Measurements from ENCODE around the gene MYH1. TPM values are rescaled to one million over a fixed set of nuclear protein-coding genes. Genes with fewer than 3 reads are reported as not detected.
"Not testable (repeated sequence)": the region's sequence is repeated elsewhere in the genome, so short reads cannot be mapped to it uniquely, and the experiment has no call there.

Gene MYH1
- total RNA-seq, 1 experiment from 2014 or later: not detected

DNA sequence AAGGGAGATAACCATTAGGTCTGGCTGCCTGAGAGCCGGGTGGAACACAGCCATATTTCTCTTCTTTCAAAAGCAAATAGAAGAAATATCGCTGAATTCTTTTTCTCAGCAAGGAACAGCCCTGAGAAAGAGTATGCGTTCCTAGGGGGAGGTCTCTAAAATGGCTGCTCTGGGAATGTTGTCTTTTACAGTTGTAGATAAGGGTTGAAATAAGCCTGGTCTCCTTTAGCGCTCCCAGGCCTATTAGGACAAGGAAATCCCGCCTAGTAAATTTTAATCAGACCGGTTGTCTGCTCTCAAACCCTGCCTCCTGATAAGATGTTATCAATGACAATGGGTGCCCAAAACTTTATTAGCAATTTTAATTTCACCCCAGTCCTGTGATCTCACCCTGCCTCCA lies 22.8 kb upstream of the MYH1 start:
- BruUV-seq (replicated peaks); H2AFZ ChIP-seq (ENCODE audit: low read length); H3K9me3 ChIP-seq (ENCODE audit: low read length); H4K20me1 ChIP-seq (ENCODE audit: low read length); H3K4me1 ChIP-seq (ENCODE audit: insufficient read depth, low read length); CTCF ChIA-PET; POLR2A ChIA-PET (ENCODE audit: unreplicated experiment); H3K9me2 ChIP-seq (replicated peaks; ENCODE audit: low read length); H3K4me3 ChIP-seq (ENCODE audit: low read length); H3K27ac ChIP-seq (ENCODE audit: low read length); H3K9ac ChIP-seq (ENCODE audit: low read length); ATAC-seq; intact Hi-C loops (cut with micrococcal nuclease); H3K79me2 ChIP-seq (ENCODE audit: low read length); H3K4me2 ChIP-seq (ENCODE audit: low read length); H3K36me3 ChIP-seq (ENCODE audit: low read depth, low read length); H3F3A ChIP-seq (ENCODE audit: low read length, unreplicated experiment); H3K27me3 ChIP-seq (ENCODE audit: low read length); DNase-seq: not testable (repeated sequence)

- no peaks in the 10 kb centered on the region for H3K4me1 ChIP-seq (ENCODE audit: insufficient read depth, low read length)
- H4K20me1 ChIP-seq (ENCODE audit: low read length): no peaks in the 10 kb centered on the region
- DNase-seq (no peak), ATAC-seq (no peak)
- peaks cover 6% of the 10 kb centered on the region for H3K27me3 ChIP-seq (ENCODE audit: low read length)
- no peak for TF ChIP-seq EZH2 (IDR thresholded peaks at IDR 0.05; ENCODE audit: low read length, unreplicated experiment)
- TF ChIP-seq, protein P1, sequence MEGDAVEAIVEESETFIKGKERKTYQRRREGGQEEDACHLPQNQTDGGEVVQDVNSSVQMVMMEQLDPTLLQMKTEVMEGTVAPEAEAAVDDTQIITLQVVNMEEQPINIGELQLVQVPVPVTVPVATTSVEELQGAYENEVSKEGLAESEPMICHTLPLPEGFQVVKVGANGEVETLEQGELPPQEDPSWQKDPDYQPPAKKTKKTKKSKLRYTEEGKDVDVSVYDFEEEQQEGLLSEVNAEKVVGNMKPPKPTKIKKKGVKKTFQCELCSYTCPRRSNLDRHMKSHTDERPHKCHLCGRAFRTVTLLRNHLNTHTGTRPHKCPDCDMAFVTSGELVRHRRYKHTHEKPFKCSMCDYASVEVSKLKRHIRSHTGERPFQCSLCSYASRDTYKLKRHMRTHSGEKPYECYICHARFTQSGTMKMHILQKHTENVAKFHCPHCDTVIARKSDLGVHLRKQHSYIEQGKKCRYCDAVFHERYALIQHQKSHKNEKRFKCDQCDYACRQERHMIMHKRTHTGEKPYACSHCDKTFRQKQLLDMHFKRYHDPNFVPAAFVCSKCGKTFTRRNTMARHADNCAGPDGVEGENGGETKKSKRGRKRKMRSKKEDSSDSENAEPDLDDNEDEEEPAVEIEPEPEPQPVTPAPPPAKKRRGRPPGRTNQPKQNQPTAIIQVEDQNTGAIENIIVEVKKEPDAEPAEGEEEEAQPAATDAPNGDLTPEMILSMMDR (conservative IDR thresholded peaks at IDR 0.05; ENCODE audit: low read depth, low read length): no peak
- no peak for TF ChIP-seq EZH2phosphoT487 (IDR thresholded peaks at IDR 0.05; ENCODE audit: borderline replicate concordance, low read length)
- no peaks in the 10 kb centered on the region for H3F3A ChIP-seq (ENCODE audit: low read length, unreplicated experiment)
- no TSS peak for BruUV-seq (replicated peaks)
- H2AFZ ChIP-seq (ENCODE audit: low read length): no peak overlapping the region
- H3K4me2 ChIP-seq (ENCODE audit: low read length): no peak overlapping the region
- H3K9me3 ChIP-seq (ENCODE audit: low read length): no peaks in the 10 kb centered on the region
- intact Hi-C loops (cut with micrococcal nuclease): no loop called here
- CTCF ChIA-PET: no interaction called here
- H3K79me2 ChIP-seq (ENCODE audit: low read length): no peaks in the 10 kb centered on the region
- POLR2A ChIA-PET (ENCODE audit: unreplicated experiment): no interaction called here
- no peak overlapping the region for H3K27ac ChIP-seq (ENCODE audit: low read length)
- H3K9me2 ChIP-seq (replicated peaks; ENCODE audit: low read length): no peaks in the 10 kb centered on the region
- H3K36me3 ChIP-seq (ENCODE audit: low read depth, low read length): no peaks in the 10 kb centered on the region
- H3K4me3 ChIP-seq (ENCODE audit: low read length): no peak overlapping the region
- H3K9ac ChIP-seq (ENCODE audit: low read length): no peak overlapping the region
These were observed 13.7 kb upstream of the MYH1 start for GRCh38 chr17:10532026-10532425.

DNA sequence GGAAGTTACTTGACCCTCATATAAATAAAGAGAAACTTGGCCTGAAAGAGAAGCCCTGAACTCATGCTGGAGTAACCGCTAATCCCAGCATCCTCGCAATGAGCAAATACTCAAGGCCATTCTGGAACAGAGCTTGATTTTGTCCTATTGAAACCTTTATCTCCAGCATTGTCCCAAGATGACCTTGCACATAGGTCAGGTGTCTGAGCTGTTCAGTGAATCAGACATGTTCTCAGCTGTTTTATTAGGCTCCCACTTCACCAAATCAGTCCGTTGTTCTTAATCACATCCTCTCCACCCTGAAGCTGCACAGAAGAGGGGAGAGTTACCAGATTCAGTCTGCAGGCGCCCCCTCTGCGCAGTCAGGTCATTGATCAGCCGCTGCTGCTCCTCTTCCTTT lies 9.1 kb upstream of the MYH1 start:
- ChIA-PET CTCF (no interaction called here), POLR2A (ENCODE audit: unreplicated experiment) (no interaction called here)
- Histone ChIP-seq H2AFZ (ENCODE audit: low read length) (no peak overlapping the region), H4K20me1 (ENCODE audit: low read length) (no peaks in the 10 kb centered on the region), H3K4me3 (ENCODE audit: low read length) (no peak overlapping the region), H3K9me2 (replicated peaks; ENCODE audit: low read length) (no peaks in the 10 kb centered on the region), H3K9ac (ENCODE audit: low read length) (no peak overlapping the region), H3K36me3 (ENCODE audit: low read depth, low read length) (no peaks in the 10 kb centered on the region), H3K4me1 (ENCODE audit: insufficient read depth, low read length) (no peaks in the 10 kb centered on the region), H3K4me2 (ENCODE audit: low read length) (no peak overlapping the region), H3F3A (ENCODE audit: low read length, unreplicated experiment) (no peaks in the 10 kb centered on the region), H3K79me2 (ENCODE audit: low read length) (no peaks in the 10 kb centered on the region), H3K27ac (ENCODE audit: low read length) (no peak overlapping the region), H3K27me3 (ENCODE audit: low read length) (peaks cover 31% of the 10 kb centered on the region), H3K9me3 (ENCODE audit: low read length) (no peaks in the 10 kb centered on the region)
- ATAC-seq (no peak), DNase-seq (no peak)
- intact Hi-C loops (cut with micrococcal nuclease): no loop called here
- TF ChIP-seq EZH2phosphoT487 (IDR thresholded peaks at IDR 0.05; ENCODE audit: borderline replicate concordance, low read length): no peak
- TF ChIP-seq, protein P1 (conservative IDR thresholded peaks at IDR 0.05; ENCODE audit: low read depth, low read length): no peak
- TF ChIP-seq EZH2 (IDR thresholded peaks at IDR 0.05; ENCODE audit: low read length, unreplicated experiment): no peak
- BruUV-seq (replicated peaks): no TSS peak
